NCI-H187 treated with DMSO at 0.1 percent for 48 hours (cell line): ENCODE data around the gene PRXL2C.
A peak's percentile ranks its signal among the peaks of the same experiment; 100 is the strongest.
"Not testable (repeated sequence)": the region's sequence is repeated elsewhere in the genome, so short reads cannot be mapped to it uniquely, and the experiment has no call there.

Source experiments
- DNase-seq: peaks from one replicate; lab custom pipeline; 2025; lab: John Stamatoyannopoulos, UW

The PRXL2C gene

GRCh38 chr9:96655198-96655851 is at the start of gene PRXL2C:
TSS of gene PRXL2C (minus strand) at chr9:96655317. CDS start at chr9:96655281, 36 bp downstream.
- no peak for DNase-seq

GRCh38 chr9:96700721-96701375 is 45.7 kb upstream of the PRXL2C start:
- not testable (repeated sequence) for DNase-seq

- no peak for DNase-seq
Observed at GRCh38 chr9:96691326-96691725, 36.2 kb upstream of the PRXL2C start.

GRCh38 chr9:96688745-96689464 is 33.8 kb upstream of the PRXL2C start:
- DNase-seq, result no peak

GRCh38 chr9:96688187-96688586 is 33.1 kb upstream of the PRXL2C start:
- DNase-seq, result peak; percentile 85

- no peak for DNase-seq
Observed at GRCh38 chr9:96686638-96687335, 31.7 kb upstream of the PRXL2C start.

- DNase-seq, result no peak
Observed at GRCh38 chr9:96680812-96681499, 25.8 kb upstream of the PRXL2C start.

GRCh38 chr9:96674906-96675538 is 19.9 kb upstream of the PRXL2C start:
- DNase-seq, result no peak

GRCh38 chr9:96673786-96674185 is 18.7 kb upstream of the PRXL2C start:
- DNase-seq, result not testable (repeated sequence)

- DNase-seq, result no peak
Observed at GRCh38 chr9:96668868-96669534, 13.9 kb upstream of the PRXL2C start.

- no peak for DNase-seq
Observed at GRCh38 chr9:96667363-96667728, 12.2 kb upstream of the PRXL2C start.

- DNase-seq, result not testable (repeated sequence)
Observed at GRCh38 chr9:96666653-96667362, 11.7 kb upstream of the PRXL2C start.

GRCh38 chr9:96665789-96666188 is 10.7 kb upstream of the PRXL2C start:
- DNase-seq, result no peak

- DNase-seq, result no peak
Observed at GRCh38 chr9:96663506-96664120, 8.5 kb upstream of the PRXL2C start.

- DNase-seq, result no peak
Observed at GRCh38 chr9:96661711-96662110, 6.6 kb upstream of the PRXL2C start.

- DNase-seq, result no peak
Observed at GRCh38 chr9:96660692-96661248, 5.7 kb upstream of the PRXL2C start.

- DNase-seq, result no peak
Observed at GRCh38 chr9:96654450-96655197, 493 bp downstream of the PRXL2C start.

- DNase-seq, result no peak
Observed at GRCh38 chr9:96651626-96652025, 3.5 kb downstream of the PRXL2C start.
